Glutamatergic neuron (in vitro differentiated cells): ENCODE results near the gene SPACDR. TPM values are rescaled to one million over a fixed set of nuclear protein-coding genes. Genes with fewer than 3 reads are reported as not detected.

Experiments used
- DNase-seq: peaks from one replicate; pipeline ENCODE4 v3.0.0; 2022
- H3K27ac Mint-ChIP-seq: one replicate; pipeline ENCODE4 v1.8.0; 2020; ENCODE audit warnings: mild to moderate bottlenecking, mixed read lengths, inconsistent platforms; ENCODE audit not compliant: unreplicated experiment
- H3K27me3 Mint-ChIP-seq: one replicate; pipeline ENCODE4 v1.8.0; 2020; ENCODE audit warnings: mild to moderate bottlenecking, moderate library complexity, mixed read lengths, inconsistent platforms; ENCODE audit not compliant: unreplicated experiment
- H3K36me3 Mint-ChIP-seq: one replicate; pipeline ENCODE4 v1.8.0; 2020; ENCODE audit warnings: mild to moderate bottlenecking, mixed read lengths, inconsistent platforms; ENCODE audit not compliant: unreplicated experiment
- H3K4me1 Mint-ChIP-seq: one replicate; pipeline ENCODE4 v1.8.0; 2020; ENCODE audit warnings: mild to moderate bottlenecking, low read depth, mixed read lengths, inconsistent platforms; ENCODE audit not compliant: unreplicated experiment
- H3K4me3 Mint-ChIP-seq: one replicate; pipeline ENCODE4 v1.8.0; 2020; ENCODE audit warnings: mild to moderate bottlenecking, mixed read lengths, inconsistent platforms; ENCODE audit not compliant: unreplicated experiment
- H3K9me3 Mint-ChIP-seq: one replicate; pipeline ENCODE4 v1.8.0; 2020; ENCODE audit warnings: mild to moderate bottlenecking, moderate library complexity, mixed read lengths, inconsistent platforms; ENCODE audit not compliant: unreplicated experiment
- total RNA-seq: library from RNA; stranded (reverse); fragmentation: NEBNext Ultra II Directional; extraction: Animal tissue kit (Norgen Biotek cat#: 25700); gene quantifications from one replicate; pipeline ENCODE4 v1.2.1, GENCODE V29; 2021; ENCODE audit not compliant: unreplicated experiment
- TF ChIP-seq, protein P1 (sequence below): fragments of 200-600 bp; sonication (generic); IDR thresholded peaks from one replicate; pipeline ENCODE4 v1.5.0; 2021; ENCODE audit not compliant: partially characterized antibody, unreplicated experiment

SPACDR gene
- total RNA-seq, 1 donor from 2014 or later, result 1.7 TPM

DNA sequence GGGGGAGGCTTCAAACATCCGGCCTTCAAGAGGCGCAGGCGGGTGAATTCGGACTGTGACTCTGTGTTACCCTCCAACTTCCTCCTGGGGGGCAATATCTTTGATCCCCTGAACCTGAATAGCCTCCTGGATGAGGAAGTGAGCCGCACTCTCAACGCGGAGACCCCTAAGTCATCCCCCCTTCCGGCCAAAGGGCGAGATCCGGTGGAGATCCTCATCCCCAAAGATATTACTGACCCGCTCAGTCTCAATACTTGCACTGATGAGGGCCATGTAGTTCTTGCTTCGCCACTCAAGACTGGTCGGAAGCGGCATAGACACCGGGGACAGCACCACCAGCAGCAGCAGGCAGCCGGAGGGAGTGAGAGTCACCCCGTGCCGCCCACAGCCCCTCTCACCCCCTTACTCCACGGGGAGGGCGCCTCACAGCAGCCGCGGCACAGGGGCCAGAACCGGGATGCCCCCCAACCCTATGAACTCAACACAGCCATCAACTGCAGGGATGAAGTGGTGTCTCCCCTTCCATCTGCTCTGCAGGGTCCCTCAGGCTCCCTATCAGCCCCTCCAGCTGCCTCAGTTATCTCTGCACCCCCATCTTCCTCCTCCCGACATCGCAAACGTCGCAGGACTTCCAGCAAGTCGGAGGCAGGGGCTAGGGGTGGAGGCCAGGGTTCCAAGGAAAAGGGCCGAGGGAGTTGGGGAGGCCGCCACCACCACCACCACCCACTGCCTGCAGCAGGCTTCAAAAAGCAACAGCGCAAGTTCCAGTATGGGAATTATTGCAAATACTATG, 33.4 kb downstream of the SPACDR start:
- H3K9me3 Mint-ChIP-seq, result peaks cover 26% of the 10 kb centered on the region
- H3K4me3 Mint-ChIP-seq, result peak overlapping the region; percentile 92
- TF ChIP-seq, protein P1, sequence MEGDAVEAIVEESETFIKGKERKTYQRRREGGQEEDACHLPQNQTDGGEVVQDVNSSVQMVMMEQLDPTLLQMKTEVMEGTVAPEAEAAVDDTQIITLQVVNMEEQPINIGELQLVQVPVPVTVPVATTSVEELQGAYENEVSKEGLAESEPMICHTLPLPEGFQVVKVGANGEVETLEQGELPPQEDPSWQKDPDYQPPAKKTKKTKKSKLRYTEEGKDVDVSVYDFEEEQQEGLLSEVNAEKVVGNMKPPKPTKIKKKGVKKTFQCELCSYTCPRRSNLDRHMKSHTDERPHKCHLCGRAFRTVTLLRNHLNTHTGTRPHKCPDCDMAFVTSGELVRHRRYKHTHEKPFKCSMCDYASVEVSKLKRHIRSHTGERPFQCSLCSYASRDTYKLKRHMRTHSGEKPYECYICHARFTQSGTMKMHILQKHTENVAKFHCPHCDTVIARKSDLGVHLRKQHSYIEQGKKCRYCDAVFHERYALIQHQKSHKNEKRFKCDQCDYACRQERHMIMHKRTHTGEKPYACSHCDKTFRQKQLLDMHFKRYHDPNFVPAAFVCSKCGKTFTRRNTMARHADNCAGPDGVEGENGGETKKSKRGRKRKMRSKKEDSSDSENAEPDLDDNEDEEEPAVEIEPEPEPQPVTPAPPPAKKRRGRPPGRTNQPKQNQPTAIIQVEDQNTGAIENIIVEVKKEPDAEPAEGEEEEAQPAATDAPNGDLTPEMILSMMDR, result no peak
- peaks cover 8% of the 10 kb centered on the region for H3K4me1 Mint-ChIP-seq
- H3K27ac Mint-ChIP-seq, result peak overlapping the region; percentile 92
- peaks cover 24% of the 10 kb centered on the region for H3K27me3 Mint-ChIP-seq
- no peaks in the 10 kb centered on the region for H3K36me3 Mint-ChIP-seq
- no peak for DNase-seq

DNA sequence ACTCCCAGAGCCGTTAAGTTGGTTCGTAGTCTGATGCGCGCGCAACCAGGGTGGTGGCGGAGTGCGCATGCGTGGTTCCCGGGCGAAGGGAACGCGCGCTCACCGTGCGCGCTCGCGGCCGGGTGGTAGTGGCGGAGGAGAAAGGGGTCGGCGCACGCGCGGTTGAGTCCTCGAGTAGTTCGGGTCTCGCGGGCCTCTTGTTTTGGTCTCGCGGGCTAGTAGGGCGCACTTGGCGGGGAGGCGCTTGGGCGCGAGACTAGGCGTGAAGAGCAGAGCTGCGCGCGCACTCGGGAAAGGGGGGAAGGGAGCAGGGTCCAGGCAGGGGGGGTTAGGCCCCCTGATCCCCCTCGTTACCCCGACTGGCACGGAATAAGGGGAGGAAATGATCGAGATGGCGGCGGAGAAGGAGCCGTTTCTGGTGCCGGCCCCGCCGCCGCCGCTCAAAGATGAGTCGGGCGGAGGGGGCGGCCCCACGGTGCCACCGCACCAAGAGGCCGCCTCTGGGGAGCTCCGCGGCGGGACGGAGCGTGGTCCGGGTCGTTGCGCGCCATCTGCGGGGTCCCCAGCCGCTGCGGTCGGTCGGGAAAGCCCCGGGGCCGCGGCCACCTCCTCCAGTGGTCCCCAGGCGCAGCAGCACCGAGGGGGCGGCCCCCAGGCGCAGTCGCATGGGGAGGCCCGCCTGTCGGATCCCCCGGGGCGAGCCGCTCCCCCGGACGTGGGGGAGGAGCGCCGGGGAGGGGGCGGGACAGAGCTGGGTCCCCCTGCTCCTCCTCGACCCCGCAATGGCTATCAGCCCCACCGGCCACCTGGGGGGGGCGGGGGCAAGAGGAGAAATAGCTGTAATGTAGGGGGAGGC, 34.2 kb downstream of the SPACDR start, which contains the start of gene MEPCE:
MEPCE (plus strand) TSS at position 195 of the 856 bp plus-strand sequence; CDS start at position 383, 188 bp downstream.
- Mint-ChIP-seq H3K27ac (peak within 1 kb of the TSS; percentile 98), H3K4me1 (peaks cover 5% of the 10 kb centered on the region), H3K36me3 (no peaks in the 10 kb centered on the region), H3K9me3 (peaks cover 26% of the 10 kb centered on the region), H3K27me3 (peaks cover 24% of the 10 kb centered on the region), H3K4me3 (peak within 1 kb of the TSS; percentile 96)
- DNase-seq, result peak; percentile 99
- TF ChIP-seq, protein P1, result no peak

DNA sequence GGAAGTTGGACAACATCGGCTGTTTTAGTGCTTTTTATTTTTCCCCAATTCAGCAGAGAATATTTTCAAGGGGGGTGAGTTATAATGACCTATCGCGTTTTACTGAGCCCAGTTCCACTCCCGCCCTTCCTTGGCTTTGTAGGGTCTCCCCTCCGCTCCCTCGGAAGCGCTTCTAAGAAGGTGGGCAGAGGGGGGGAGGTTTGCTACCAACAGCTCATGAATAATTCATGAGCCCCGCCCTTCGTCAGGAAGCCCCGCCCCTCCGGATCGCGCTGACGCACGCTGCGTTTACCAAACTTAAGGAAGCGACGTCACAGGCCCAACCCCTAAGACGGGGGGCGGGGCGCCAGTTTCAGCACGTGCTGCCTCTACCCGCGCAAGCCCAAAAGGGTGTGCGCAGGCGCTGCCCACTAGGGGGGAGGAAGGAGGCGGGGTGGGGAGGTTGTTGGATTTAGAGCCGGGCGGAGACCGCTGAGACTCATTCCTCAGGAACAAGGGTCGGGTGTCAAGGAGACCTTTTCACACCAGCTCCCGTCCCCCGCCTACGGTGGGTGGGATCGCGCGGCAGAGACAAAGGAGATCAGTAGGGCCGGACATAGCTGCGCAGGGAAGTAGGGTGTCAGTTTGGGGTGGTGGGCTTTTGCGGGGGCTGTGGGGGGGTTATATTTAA, 35.0 kb downstream of the SPACDR start:
- no peaks in the 10 kb centered on the region for H3K36me3 Mint-ChIP-seq
- H3K4me1 Mint-ChIP-seq, result no peaks in the 10 kb centered on the region
- peak overlapping the region; percentile 96 for H3K4me3 Mint-ChIP-seq
- peak; percentile 100 for DNase-seq
- TF ChIP-seq, protein P1, result peak; percentile 63
- peak overlapping the region; percentile 98 for H3K27ac Mint-ChIP-seq
- H3K9me3 Mint-ChIP-seq, result peaks cover 24% of the 10 kb centered on the region
- H3K27me3 Mint-ChIP-seq, result peaks cover 24% of the 10 kb centered on the region

DNA sequence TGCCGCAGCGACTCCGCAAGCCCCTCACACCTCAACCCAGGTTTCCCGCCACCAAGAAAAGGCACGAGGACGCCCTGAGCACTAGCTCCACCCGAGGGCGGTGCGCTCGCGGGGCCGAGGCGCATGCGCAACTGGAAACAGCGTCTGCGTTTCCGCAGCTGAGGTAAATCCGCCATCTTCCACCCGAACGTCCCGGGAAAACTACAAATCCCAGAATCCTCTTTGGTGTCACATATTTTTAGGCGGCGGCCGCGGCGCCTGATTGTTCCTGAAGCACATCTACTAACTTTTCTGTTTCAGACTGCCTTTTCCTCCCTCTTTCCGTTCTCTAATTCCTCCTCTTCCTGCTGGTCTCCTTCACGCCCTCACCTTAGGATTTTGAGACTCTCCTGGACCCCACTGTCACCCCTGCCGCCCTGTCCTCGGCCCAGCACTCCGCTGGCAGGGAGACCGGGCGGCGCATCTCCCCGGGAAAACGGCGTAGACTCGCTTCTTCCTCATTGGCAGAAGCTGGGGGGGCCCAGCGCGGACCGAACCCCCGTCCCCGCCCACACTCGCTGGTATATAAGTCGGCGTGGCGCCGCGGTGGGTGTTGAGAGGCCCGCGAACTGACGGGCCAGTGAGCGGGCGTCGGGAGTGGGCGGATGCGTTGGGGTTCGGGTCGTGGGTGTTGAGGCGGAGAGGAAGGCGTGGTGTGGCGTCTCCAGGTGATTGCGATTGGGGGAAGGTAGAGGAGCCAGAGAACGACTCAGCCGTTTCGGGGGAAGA, 35.7 kb downstream of the SPACDR start, which contains the start of gene ZCWPW1:
ZCWPW1 (minus strand) TSS at position 505 of the 768 bp plus-strand sequence. CDS start 8,054 bp downstream, outside the sequence.
- H3K27me3 Mint-ChIP-seq, result peaks cover 24% of the 10 kb centered on the region
- H3K36me3 Mint-ChIP-seq, result no peaks in the 10 kb centered on the region
- H3K27ac Mint-ChIP-seq, result peak within 1 kb of the TSS; percentile 98
- no peaks in the 10 kb centered on the region for H3K4me1 Mint-ChIP-seq
- H3K4me3 Mint-ChIP-seq, result peak within 1 kb of the TSS; percentile 96
- peaks cover 21% of the 10 kb centered on the region for H3K9me3 Mint-ChIP-seq
- TF ChIP-seq, protein P1, result no peak
- peak; percentile 93 for DNase-seq
